PC-9 (cell line): ENCODE data around the gene SORBS2. TPM values are rescaled to one million over a fixed set of nuclear protein-coding genes. Genes with fewer than 3 reads are reported as not detected.

Experiments used
- BruUV-seq: library from RNA; stranded (reverse); fragments of 400-500 nt; replicated peaks from 2 replicates; lab custom pipeline; 2021; lab: Mats Ljungman, UMichigan
- CTCF ChIA-PET: fragments of 300-600 bp; sonication (Branson Sonifier 250); formaldehyde crosslinking; loops from one replicate; lab custom pipeline; 2022; ENCODE audit warnings: antibody characterized with exemption; lab: Charles Lee
- POLR2A ChIA-PET: fragments of 300-600 bp; sonication (Branson Sonifier 250); formaldehyde crosslinking; loops from one replicate; lab custom pipeline; 2022; ENCODE audit warnings: antibody characterized with exemption; ENCODE audit not compliant: unreplicated experiment; lab: Charles Lee
- DNase-seq, 2 experiments: peaks; one replicate each; pipeline versions ENCODE4 v3.0.0 to v3.0.0-alpha.2; 2015 to 2022; ENCODE audit warnings: mixed read lengths in 1 of 2
- H2AFZ ChIP-seq: fragments of 200-600 bp; sonication (generic); 2 replicates; pipeline ENCODE4 v1.8.1; 2017; ENCODE audit warnings: antibody characterized with exemption
- H3F3A ChIP-seq: fragments of 200-600 bp; sonication (generic); 2 replicates; pipeline ENCODE4 v1.8.1; 2017; ENCODE audit warnings: antibody characterized with exemption, mild to moderate bottlenecking, low read depth; ENCODE audit not compliant: insufficient read depth
- H3K27ac ChIP-seq: fragments of 200-600 bp; sonication (generic); 2 replicates; pipeline ENCODE4 v1.6.1; 2016; ENCODE audit warnings: mixed run types
- H3K27me3 ChIP-seq: fragments of 200-600 bp; sonication (generic); 2 replicates; pipeline ENCODE4 v1.6.1; 2016; ENCODE audit warnings: low read depth, mixed run types; ENCODE audit not compliant: insufficient read depth
- H3K36me3 ChIP-seq: fragments of 200-600 bp; sonication (generic); 2 replicates; pipeline ENCODE4 v1.6.1; 2016; ENCODE audit warnings: low read depth, mixed run types
- H3K4me1 ChIP-seq: fragments of 200-600 bp; sonication (generic); replicated peaks from 2 replicates; pipeline ENCODE4 v1.6.1; 2016; ENCODE audit warnings: mixed run types; ENCODE audit not compliant: insufficient read depth
- H3K4me2 ChIP-seq: fragments of 200-600 bp; sonication (generic); 2 replicates; pipeline ENCODE4 v1.6.1; 2017; ENCODE audit warnings: mixed run types
- H3K4me3 ChIP-seq: fragments of 200-600 bp; sonication (generic); 2 replicates; pipeline ENCODE4 v1.6.1; 2016; ENCODE audit warnings: mixed run types
- H3K79me2 ChIP-seq: fragments of 200-600 bp; sonication (generic); 2 replicates; pipeline ENCODE4 v1.6.1; 2017; ENCODE audit warnings: low read depth, mixed run types
- H3K9me2 ChIP-seq: fragments of 200-600 bp; sonication (generic); 2 replicates; pipeline ENCODE4 v1.8.1; 2017; ENCODE audit warnings: mild to moderate bottlenecking; ENCODE audit not compliant: insufficient read depth
- H3K9me3 ChIP-seq: fragments of 200-600 bp; sonication (generic); 2 replicates; pipeline ENCODE4 v1.8.1; 2016; ENCODE audit warnings: low read depth; ENCODE audit not compliant: insufficient read depth
- H4K20me1 ChIP-seq: fragments of 200-600 bp; sonication (generic); 2 replicates; pipeline ENCODE4 v1.8.1; 2017; ENCODE audit not compliant: insufficient read depth
- EZH2 ChIP-seq: fragments of 200-600 bp; sonication (generic); IDR thresholded peaks from 2 replicates; pipeline ENCODE4 v1.8.0; 2017; ENCODE audit warnings: antibody characterized with exemption, low read depth
- intact Hi-C: fragments of 100-400 bp; cut with micrococcal nuclease; formaldehyde crosslinking; loops from one replicate; pipeline ENCODE4 v1.10.0; 2022; ENCODE audit not compliant: unreplicated experiment
- total RNA-seq: library from RNA; stranded (reverse); gene quantifications from 2 replicates; pipeline ENCODE4 v1.2.3, GENCODE V29; 2021
- TF ChIP-seq, protein P1 (sequence below): fragments of 200-600 bp; sonication (generic); conservative IDR thresholded peaks from 2 replicates; pipeline ENCODE4 v1.6.1; 2017; ENCODE audit warnings: mixed run types, antibody characterized with exemption, mild to moderate bottlenecking, moderate library complexity

SORBS2 gene
- total RNA-seq, 1 experiment from 2014 or later, result 16.4 TPM

DNA sequence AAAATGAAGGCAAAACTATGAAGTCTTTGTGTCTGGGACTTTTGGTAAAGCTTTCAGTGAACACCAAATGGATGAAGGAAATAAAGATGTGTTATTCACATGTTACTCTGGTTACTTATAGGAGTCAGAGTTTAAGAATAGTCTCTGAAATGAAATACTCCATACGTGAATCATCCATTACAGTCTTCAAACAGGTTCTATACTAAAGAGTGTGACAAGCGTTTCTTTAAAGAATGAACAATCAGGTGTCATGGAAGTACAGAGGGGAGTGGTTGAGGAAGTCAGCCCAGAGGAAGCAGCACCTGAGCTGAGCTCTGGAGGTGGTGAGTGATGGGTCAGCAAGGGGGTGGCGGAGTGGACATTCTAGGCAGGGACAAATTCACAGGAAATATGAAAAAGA, 41.8 kb upstream of the SORBS2 start:
- no TSS peak for BruUV-seq
- H3K27me3 ChIP-seq, result no peaks in the 10 kb centered on the region

DNA sequence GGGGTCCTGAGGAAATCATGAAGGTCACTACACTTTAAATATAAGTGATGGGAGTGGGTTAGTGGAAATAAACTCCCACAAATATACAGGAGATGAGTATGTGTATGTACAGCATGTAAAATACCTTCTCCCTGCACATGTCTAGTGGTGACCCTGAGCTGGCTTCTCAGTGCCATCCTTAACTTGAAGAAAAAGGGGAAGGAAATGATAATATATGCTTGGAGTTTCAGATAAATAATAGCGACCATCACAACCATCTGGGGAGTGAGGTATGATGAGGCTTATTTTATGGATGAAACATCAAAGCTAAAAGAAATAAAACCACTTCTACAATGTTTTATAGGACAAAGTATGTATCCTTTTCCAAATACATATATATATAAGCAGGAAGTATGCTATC, 41.0 kb upstream of the SORBS2 start:
- POLR2A ChIA-PET, result no interaction called here
- H2AFZ ChIP-seq, result no peak overlapping the region
- no peak overlapping the region for H3K4me3 ChIP-seq
- DNase-seq, result no peak
- no peaks in the 10 kb centered on the region for H3K4me1 ChIP-seq
- intact Hi-C loops, result no loop called here
- no peaks in the 10 kb centered on the region for H4K20me1 ChIP-seq
- H3K36me3 ChIP-seq, result no peaks in the 10 kb centered on the region
- TF ChIP-seq, protein P1, sequence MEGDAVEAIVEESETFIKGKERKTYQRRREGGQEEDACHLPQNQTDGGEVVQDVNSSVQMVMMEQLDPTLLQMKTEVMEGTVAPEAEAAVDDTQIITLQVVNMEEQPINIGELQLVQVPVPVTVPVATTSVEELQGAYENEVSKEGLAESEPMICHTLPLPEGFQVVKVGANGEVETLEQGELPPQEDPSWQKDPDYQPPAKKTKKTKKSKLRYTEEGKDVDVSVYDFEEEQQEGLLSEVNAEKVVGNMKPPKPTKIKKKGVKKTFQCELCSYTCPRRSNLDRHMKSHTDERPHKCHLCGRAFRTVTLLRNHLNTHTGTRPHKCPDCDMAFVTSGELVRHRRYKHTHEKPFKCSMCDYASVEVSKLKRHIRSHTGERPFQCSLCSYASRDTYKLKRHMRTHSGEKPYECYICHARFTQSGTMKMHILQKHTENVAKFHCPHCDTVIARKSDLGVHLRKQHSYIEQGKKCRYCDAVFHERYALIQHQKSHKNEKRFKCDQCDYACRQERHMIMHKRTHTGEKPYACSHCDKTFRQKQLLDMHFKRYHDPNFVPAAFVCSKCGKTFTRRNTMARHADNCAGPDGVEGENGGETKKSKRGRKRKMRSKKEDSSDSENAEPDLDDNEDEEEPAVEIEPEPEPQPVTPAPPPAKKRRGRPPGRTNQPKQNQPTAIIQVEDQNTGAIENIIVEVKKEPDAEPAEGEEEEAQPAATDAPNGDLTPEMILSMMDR, result no peak
- no peak for TF ChIP-seq EZH2
- H3K4me2 ChIP-seq, result no peak overlapping the region
- H3K27me3 ChIP-seq, result no peaks in the 10 kb centered on the region
- peaks cover 10% of the 10 kb centered on the region; the same call in 1 of the 2 replicates for H3K9me3 ChIP-seq
- no peak overlapping the region for H3K27ac ChIP-seq
- BruUV-seq, result no TSS peak
- no peaks in the 10 kb centered on the region for H3F3A ChIP-seq
- no peaks in the 10 kb centered on the region for H3K9me2 ChIP-seq
- CTCF ChIA-PET, result no interaction called here
- H3K79me2 ChIP-seq, result no peaks in the 10 kb centered on the region

More for the DNA sequence above, 41.8 kb upstream of the SORBS2 start:
- H4K20me1 ChIP-seq, result no peaks in the 10 kb centered on the region
- peaks cover 10% of the 10 kb centered on the region; the same call in 1 of the 2 replicates for H3K9me3 ChIP-seq
- CTCF ChIA-PET, result interaction anchor here (0.6 kb wide), 1 partner anchor 404 kb away, joined by 3 read pairs; no protein-coding TSS in a partner anchor
- POLR2A ChIA-PET, result interaction anchor here (0.6 kb wide), 1 partner anchor 17 kb away, joined by 3 read pairs; no protein-coding TSS in a partner anchor
- no peak overlapping the region for H3K4me3 ChIP-seq
- no peaks in the 10 kb centered on the region for H3F3A ChIP-seq
- DNase-seq, result no peak
- TF ChIP-seq EZH2, result no peak
- TF ChIP-seq, protein P1, result no peak
- no peaks in the 10 kb centered on the region for H3K36me3 ChIP-seq
- intact Hi-C loops, result no loop called here
- no peaks in the 10 kb centered on the region for H3K4me1 ChIP-seq
- H3K9me2 ChIP-seq, result no peaks in the 10 kb centered on the region
- H2AFZ ChIP-seq, result no peak overlapping the region
- no peak overlapping the region for H3K27ac ChIP-seq
- H3K79me2 ChIP-seq, result no peaks in the 10 kb centered on the region
- no peak overlapping the region for H3K4me2 ChIP-seq

- H4K20me1 ChIP-seq, result no peaks in the 10 kb centered on the region
- no peaks in the 10 kb centered on the region for H3K36me3 ChIP-seq
- H3K9me2 ChIP-seq, result no peaks in the 10 kb centered on the region
- no TSS peak for BruUV-seq
- no peak for DNase-seq
- no peak overlapping the region for H2AFZ ChIP-seq
- H3F3A ChIP-seq, result no peaks in the 10 kb centered on the region
- H3K27ac ChIP-seq, result no peak overlapping the region
- TF ChIP-seq, protein P1, result no peak
- no peak for TF ChIP-seq EZH2
- ChIA-PET POLR2A (interaction anchor here (0.5 kb wide), 1 partner anchor 10 kb away, joined by 4 read pairs; no protein-coding TSS in a partner anchor), CTCF (no interaction called here)
- H3K9me3 ChIP-seq, result no peaks in the 10 kb centered on the region; the same call in 1 of the 2 replicates
- H3K4me1 ChIP-seq, result no peaks in the 10 kb centered on the region
- intact Hi-C loops, result no loop called here
- no peaks in the 10 kb centered on the region for H3K79me2 ChIP-seq
- no peak overlapping the region for H3K4me3 ChIP-seq
- H3K27me3 ChIP-seq, result no peaks in the 10 kb centered on the region
- no peak overlapping the region for H3K4me2 ChIP-seq
Observed at GRCh38 chr4:185849664-185850550, 37.9 kb upstream of the SORBS2 start.
